ENCODE measurements around the gene ZKSCAN2.

- TF ChIP-seq, protein P1, sequence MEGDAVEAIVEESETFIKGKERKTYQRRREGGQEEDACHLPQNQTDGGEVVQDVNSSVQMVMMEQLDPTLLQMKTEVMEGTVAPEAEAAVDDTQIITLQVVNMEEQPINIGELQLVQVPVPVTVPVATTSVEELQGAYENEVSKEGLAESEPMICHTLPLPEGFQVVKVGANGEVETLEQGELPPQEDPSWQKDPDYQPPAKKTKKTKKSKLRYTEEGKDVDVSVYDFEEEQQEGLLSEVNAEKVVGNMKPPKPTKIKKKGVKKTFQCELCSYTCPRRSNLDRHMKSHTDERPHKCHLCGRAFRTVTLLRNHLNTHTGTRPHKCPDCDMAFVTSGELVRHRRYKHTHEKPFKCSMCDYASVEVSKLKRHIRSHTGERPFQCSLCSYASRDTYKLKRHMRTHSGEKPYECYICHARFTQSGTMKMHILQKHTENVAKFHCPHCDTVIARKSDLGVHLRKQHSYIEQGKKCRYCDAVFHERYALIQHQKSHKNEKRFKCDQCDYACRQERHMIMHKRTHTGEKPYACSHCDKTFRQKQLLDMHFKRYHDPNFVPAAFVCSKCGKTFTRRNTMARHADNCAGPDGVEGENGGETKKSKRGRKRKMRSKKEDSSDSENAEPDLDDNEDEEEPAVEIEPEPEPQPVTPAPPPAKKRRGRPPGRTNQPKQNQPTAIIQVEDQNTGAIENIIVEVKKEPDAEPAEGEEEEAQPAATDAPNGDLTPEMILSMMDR (IDR thresholded peaks at IDR 0.05) = no peak
- TF ChIP-seq ZFP36 (IDR thresholded peaks at IDR 0.05; ENCODE audit: borderline replicate concordance, partially characterized antibody) = no peak
- TF ChIP-seq POLR2A (IDR thresholded peaks at IDR 0.05; ENCODE audit: low read length) = no peak
- TF ChIP-seq HEYL (CRISPR knock-in tag; IDR thresholded peaks at IDR 0.05) = no peak
- TF ChIP-seq NFE2L2 (conservative IDR thresholded peaks at IDR 0.05; ENCODE audit: low read length) = no peak
- no peak for TF ChIP-seq ELK1 (IDR thresholded peaks at IDR 0.05; ENCODE audit: low read depth, low read length)
- no peak for TF ChIP-seq JUNB (IDR thresholded peaks at IDR 0.05)
- no peak for TF ChIP-seq POLR2AphosphoS2 (conservative IDR thresholded peaks at IDR 0.05; ENCODE audit: low read length)
- no peak for TF ChIP-seq USF2 (IDR thresholded peaks at IDR 0.05)
- TF ChIP-seq, protein P2, sequence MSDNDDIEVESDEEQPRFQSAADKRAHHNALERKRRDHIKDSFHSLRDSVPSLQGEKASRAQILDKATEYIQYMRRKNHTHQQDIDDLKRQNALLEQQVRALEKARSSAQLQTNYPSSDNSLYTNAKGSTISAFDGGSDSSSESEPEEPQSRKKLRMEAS (IDR thresholded peaks at IDR 0.05) = no peak
- no peak for TF ChIP-seq TP53 (CRISPR knock-in tag; IDR thresholded peaks at IDR 0.05)
- no peak for TF ChIP-seq NR3C1 (IDR thresholded peaks at IDR 0.05)
Measured at GRCh38 chr16:25270577-25270976, 12.9 kb upstream of the ZKSCAN2 start.
